ENCODE data around the gene GRID2.

The GRID2 gene

GRCh38 chr4:92992758-92993157 is 689.0 kb downstream of the GRID2 start:
- no peak overlapping the region for H3K4me3 ChIP-seq (ENCODE audit: low read length)
- no peak for TF ChIP-seq CTCF (conservative IDR thresholded peaks at IDR 0.05; ENCODE audit: low read depth, low read length)
- no peak for DNase-seq (ENCODE audit: low read depth)

GRCh38 chr4:92994727-92995126 is 691.0 kb downstream of the GRID2 start:
- no peak overlapping the region for H3K4me3 ChIP-seq (ENCODE audit: low read length)
- TF ChIP-seq CTCF (conservative IDR thresholded peaks at IDR 0.05; ENCODE audit: low read depth, low read length): no peak
- DNase-seq (ENCODE audit: low read depth): no peak

- DNase-seq (ENCODE audit: low read depth): no peak
- no peak overlapping the region for H3K4me3 ChIP-seq (ENCODE audit: low read length)
- TF ChIP-seq CTCF (conservative IDR thresholded peaks at IDR 0.05; ENCODE audit: low read depth, low read length): no peak
Measured at GRCh38 chr4:92996533-92996932, 692.8 kb downstream of the GRID2 start.

- DNase-seq (ENCODE audit: low read depth): no peak
- TF ChIP-seq CTCF (conservative IDR thresholded peaks at IDR 0.05; ENCODE audit: low read depth, low read length): no peak
- no peak overlapping the region for H3K4me3 ChIP-seq (ENCODE audit: low read length)
Measured at GRCh38 chr4:93000910-93001309, 697.1 kb downstream of the GRID2 start.

GRCh38 chr4:93002240-93002639 is 698.5 kb downstream of the GRID2 start:
- no peak overlapping the region for H3K4me3 ChIP-seq (ENCODE audit: low read length)
- no peak for TF ChIP-seq CTCF (conservative IDR thresholded peaks at IDR 0.05; ENCODE audit: low read depth, low read length)
- DNase-seq (ENCODE audit: low read depth): no peak

- TF ChIP-seq CTCF (conservative IDR thresholded peaks at IDR 0.05; ENCODE audit: low read depth, low read length): no peak
- no peak overlapping the region for H3K4me3 ChIP-seq (ENCODE audit: low read length)
- no peak for DNase-seq (ENCODE audit: low read depth)
Measured at GRCh38 chr4:93016350-93016749, 712.6 kb downstream of the GRID2 start.

- H3K4me3 ChIP-seq (ENCODE audit: low read length): no peak overlapping the region
- no peak for TF ChIP-seq CTCF (conservative IDR thresholded peaks at IDR 0.05; ENCODE audit: low read depth, low read length)
- DNase-seq (ENCODE audit: low read depth): no peak
Measured at GRCh38 chr4:93018243-93018642, 714.5 kb downstream of the GRID2 start.

Data from retinal pigment epithelial cell (primary cell).